Peyer's patch (tissue), 4 donors: ENCODE results near the gene SOWAHB. TPM values are rescaled to one million over a fixed set of nuclear protein-coding genes. Genes with fewer than 3 reads are reported as not detected.

Experiments
- DNase-seq, 3 donors: peaks; one replicate each; pipeline ENCODE4 v3.0.0-alpha.2; 2017 to 2019
- H3K27ac ChIP-seq, 4 donors: fragments of 200-600 bp; sonication (generic); one replicate each; pipeline ENCODE4 v1.5.1; 2016 to 2019
- H3K27me3 ChIP-seq, 2 donors: fragments of 200-600 bp; sonication (generic); one replicate each; pipeline ENCODE4 v1.5.1; 2019
- H3K36me3 ChIP-seq, 3 donors: fragments of 200-600 bp; sonication (generic); one replicate each; pipeline ENCODE4 v1.5.1; 2016 to 2019
- H3K4me1 ChIP-seq, 4 donors: fragments of 200-600 bp; sonication (generic); one replicate each; pipeline ENCODE4 v1.5.1; 2016 to 2019
- H3K4me3 ChIP-seq, 4 donors: fragments of 200-600 bp; sonication (generic); 1 replicate in 3 of 4; 2 replicates in 1 of 4; pipeline ENCODE4 v1.5.1; 2016 to 2019; ENCODE audit warnings: mild to moderate bottlenecking in 1 of 4
- H3K9me3 ChIP-seq, 4 donors: fragments of 200-600 bp; sonication (generic); one replicate each; pipeline ENCODE4 v1.5.1; 2016 to 2019; ENCODE audit warnings: mild to moderate bottlenecking in 1 of 4
- POLR2A ChIP-seq, 2 donors: fragments of 450-650 bp; IDR thresholded peaks; one replicate each; pipeline ENCODE4 v1.5.1; 2017; ENCODE audit warnings: antibody characterized with exemption in 2 of 2, mild to moderate bottlenecking in 2 of 2, moderate library complexity in 2 of 2
- total RNA-seq, 4 donors: library from RNA; depleted of rRNA; stranded (reverse); fragments of >200 nt; gene quantifications; one replicate each; pipeline ENCODE4 v1.1.0, GENCODE V29; 2016
- TF ChIP-seq, protein P1 (sequence below), 6 experiments: fragments of 450-650 bp in 4 of 6; fragments of 200-600 bp in 2 of 6; sonication (generic) in 1 of 6; IDR thresholded peaks; one replicate each; pipeline ENCODE4 v1.5.1; 2017 to 2019; ENCODE audit warnings: antibody characterized with exemption in 6 of 6, mild to moderate bottlenecking in 3 of 6, moderate library complexity in 1 of 6

Gene SOWAHB
- total RNA-seq, 4 donors from 2014 or later, result 11.6 to 30.8 (median 27.4) TPM

- no peak for DNase-seq
- TF ChIP-seq, protein P1, sequence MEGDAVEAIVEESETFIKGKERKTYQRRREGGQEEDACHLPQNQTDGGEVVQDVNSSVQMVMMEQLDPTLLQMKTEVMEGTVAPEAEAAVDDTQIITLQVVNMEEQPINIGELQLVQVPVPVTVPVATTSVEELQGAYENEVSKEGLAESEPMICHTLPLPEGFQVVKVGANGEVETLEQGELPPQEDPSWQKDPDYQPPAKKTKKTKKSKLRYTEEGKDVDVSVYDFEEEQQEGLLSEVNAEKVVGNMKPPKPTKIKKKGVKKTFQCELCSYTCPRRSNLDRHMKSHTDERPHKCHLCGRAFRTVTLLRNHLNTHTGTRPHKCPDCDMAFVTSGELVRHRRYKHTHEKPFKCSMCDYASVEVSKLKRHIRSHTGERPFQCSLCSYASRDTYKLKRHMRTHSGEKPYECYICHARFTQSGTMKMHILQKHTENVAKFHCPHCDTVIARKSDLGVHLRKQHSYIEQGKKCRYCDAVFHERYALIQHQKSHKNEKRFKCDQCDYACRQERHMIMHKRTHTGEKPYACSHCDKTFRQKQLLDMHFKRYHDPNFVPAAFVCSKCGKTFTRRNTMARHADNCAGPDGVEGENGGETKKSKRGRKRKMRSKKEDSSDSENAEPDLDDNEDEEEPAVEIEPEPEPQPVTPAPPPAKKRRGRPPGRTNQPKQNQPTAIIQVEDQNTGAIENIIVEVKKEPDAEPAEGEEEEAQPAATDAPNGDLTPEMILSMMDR (IDR thresholded peaks at IDR 0.05), result no peak
- no peak for TF ChIP-seq POLR2A (IDR thresholded peaks at IDR 0.05)
- Histone ChIP-seq H3K27me3 (no peaks in the 10 kb centered on the region), H3K4me1 (no peaks in the 10 kb centered on the region), H3K27ac (no peak overlapping the region), H3K9me3 (no peaks in the 10 kb centered on the region), H3K36me3 (no peaks in the 10 kb centered on the region), H3K4me3 (no peak overlapping the region)
These were observed 33.8 kb upstream of the SOWAHB start for GRCh38 chr4:76931576-76932276.

DNA sequence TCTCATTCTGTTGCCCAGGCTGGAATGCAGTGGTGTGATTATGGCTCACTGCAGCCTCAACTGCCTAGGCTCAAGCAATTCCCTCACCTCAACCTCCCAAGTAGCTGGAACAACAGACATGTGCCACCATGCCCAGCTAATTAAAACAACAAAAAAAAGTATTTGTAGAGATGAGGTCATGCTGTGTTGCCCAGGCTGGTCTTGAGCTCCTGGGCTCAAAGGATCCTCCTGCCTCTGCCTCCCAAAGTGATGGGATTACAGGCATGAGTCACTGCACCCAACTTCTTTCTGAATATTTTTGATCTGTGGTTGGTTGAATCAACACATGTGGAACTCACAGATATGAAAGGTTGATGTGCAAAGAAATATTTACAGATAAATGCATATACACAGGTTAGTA lies 33.1 kb upstream of the SOWAHB start:
- no peaks in the 10 kb centered on the region for H3K36me3 ChIP-seq
- H3K4me3 ChIP-seq, result no peak overlapping the region
- TF ChIP-seq, protein P1 (IDR thresholded peaks at IDR 0.05), result no peak
- no peak for TF ChIP-seq POLR2A (IDR thresholded peaks at IDR 0.05)
- DNase-seq, result no peak
- H3K9me3 ChIP-seq, result no peaks in the 10 kb centered on the region
- H3K4me1 ChIP-seq, result no peaks in the 10 kb centered on the region
- no peak overlapping the region for H3K27ac ChIP-seq
- H3K27me3 ChIP-seq, result no peaks in the 10 kb centered on the region

- no peaks in the 10 kb centered on the region for H3K9me3 ChIP-seq
- no peak overlapping the region for H3K27ac ChIP-seq
- DNase-seq, result no peak
- H3K36me3 ChIP-seq, result no peaks in the 10 kb centered on the region
- H3K4me1 ChIP-seq, result no peaks in the 10 kb centered on the region
- H3K4me3 ChIP-seq, result no peak overlapping the region
- no peaks in the 10 kb centered on the region for H3K27me3 ChIP-seq
- no peak for TF ChIP-seq POLR2A (IDR thresholded peaks at IDR 0.05)
- TF ChIP-seq, protein P1 (IDR thresholded peaks at IDR 0.05), result no peak
These were observed 32.7 kb upstream of the SOWAHB start for GRCh38 chr4:76930685-76931084.

DNA sequence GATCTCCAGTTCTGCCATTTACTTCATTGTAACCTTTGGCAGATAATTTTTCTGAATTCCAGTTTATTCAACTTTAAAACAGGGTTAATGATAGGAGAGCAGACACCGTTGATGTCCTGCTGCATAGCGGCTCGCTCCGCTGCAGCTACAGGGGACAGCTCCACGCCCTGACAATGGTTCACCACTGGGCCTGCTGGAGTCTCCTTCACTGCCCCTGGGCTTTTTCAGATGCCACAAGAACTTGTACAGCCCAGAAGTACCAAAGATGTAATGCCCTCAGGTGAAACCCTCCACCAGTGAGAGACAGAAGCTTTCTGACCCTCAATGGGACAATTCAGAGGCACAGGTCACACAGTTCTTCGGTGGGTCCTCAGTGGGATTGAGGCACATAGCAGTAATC lies 28.9 kb upstream of the SOWAHB start:
- Histone ChIP-seq H3K27me3 (no peaks in the 10 kb centered on the region), H3K9me3 (no peaks in the 10 kb centered on the region), H3K4me3 (no peak overlapping the region), H3K36me3 (no peaks in the 10 kb centered on the region), H3K4me1 (peaks cover 0 to 4% (median 0%) of the 10 kb centered on the region in 4 donors), H3K27ac (no peak overlapping the region)
- DNase-seq, result no peak
- TF ChIP-seq POLR2A (IDR thresholded peaks at IDR 0.05), result no peak
- TF ChIP-seq, protein P1 (IDR thresholded peaks at IDR 0.05), result no peak

DNA sequence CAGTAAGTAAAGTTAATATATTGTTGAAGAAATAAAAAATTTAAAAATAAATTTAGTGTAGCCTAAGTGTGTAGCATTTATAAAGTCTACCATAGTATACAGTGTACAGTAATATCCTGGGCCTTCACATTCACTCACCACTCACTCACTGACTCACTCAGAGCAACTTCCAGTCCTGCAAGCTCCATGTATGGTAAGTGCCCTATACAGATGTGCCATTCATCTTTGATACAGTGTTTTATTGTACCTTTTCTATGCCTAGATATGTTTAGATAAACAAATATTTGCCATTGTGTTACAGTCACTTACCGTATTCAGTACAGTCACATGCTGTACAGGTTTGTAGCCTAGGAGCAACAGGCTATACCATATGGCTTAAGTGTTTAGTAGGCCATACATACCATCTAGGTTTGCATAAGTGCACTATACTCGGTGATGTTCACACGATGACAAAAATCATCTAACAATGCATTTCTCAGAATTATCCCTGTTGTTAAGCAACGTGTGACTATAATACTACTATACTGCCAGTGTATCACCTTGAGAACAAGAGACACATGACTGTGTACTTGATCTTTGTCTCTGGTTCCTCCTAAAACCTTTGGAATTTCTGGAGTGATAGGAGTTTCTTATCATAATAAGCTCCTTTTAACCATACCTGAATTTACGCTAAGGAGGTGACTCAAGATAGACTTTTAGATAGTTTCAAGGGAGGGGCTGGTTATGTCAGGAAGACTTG lies 25.8 kb upstream of the SOWAHB start:
- TF ChIP-seq, protein P1 (IDR thresholded peaks at IDR 0.05), result no peak
- no peak for TF ChIP-seq POLR2A (IDR thresholded peaks at IDR 0.05)
- DNase-seq, result peak in 1 of 3 donors; percentile 47
- no peaks in the 10 kb centered on the region for H3K36me3 ChIP-seq

More for the DNA sequence above, 25.8 kb upstream of the SOWAHB start:
- no peak overlapping the region for H3K4me3 ChIP-seq
- no peaks in the 10 kb centered on the region for H3K27me3 ChIP-seq
- H3K27ac ChIP-seq, result peak overlapping the region in 1 of 4 donors; percentile 21
- H3K4me1 ChIP-seq, result peaks cover 0 to 8% (median 0%) of the 10 kb centered on the region in 4 donors
- H3K9me3 ChIP-seq, result no peaks in the 10 kb centered on the region
